HG03575 (cell line): Measurements from ENCODE around the gene MARCHF5.
"Not testable (repeated sequence)": the region's sequence is repeated elsewhere in the genome, so short reads cannot be mapped to it uniquely, and the experiment has no call there.

ENCODE experiments used
- ATAC-seq: cut with Tn5 transposase; IDR thresholded peaks from one replicate; pipeline ENCODE4 v1.9.1; 2021; ENCODE audit not compliant: unreplicated experiment, insufficient number of reproducible peaks, low FRiP score; ENCODE audit errors: extremely low read depth

Gene MARCHF5

GRCh38 chr10:92298487-92298886 lies 7.5 kb downstream of the MARCHF5 start:
- ATAC-seq, result no peak

- ATAC-seq, result no peak
Observed at GRCh38 chr10:92303096-92303495, 12.1 kb downstream of the MARCHF5 start.

DNA sequence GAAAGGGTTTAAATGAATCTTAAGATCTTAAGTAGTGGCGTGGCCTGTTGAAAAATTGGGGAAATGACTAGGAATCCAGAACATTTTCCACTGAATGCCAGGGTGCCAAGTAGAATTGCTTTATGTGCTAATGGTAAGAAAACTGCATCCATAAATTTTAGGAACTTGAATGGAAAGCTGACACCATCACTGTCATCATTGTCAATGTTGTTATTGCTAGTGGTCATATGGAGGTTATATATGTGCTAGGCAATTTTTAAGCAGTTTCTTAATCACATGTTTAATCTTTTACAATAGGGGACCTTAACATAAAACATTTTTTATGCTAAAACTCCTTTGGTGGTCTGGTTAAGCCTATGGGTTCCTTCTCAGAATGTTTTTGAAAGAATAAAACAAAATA lies 13.1 kb downstream of the MARCHF5 start:
- no peak for ATAC-seq

- no peak for ATAC-seq
Observed at GRCh38 chr10:92305133-92306072, 14.4 kb downstream of the MARCHF5 start.

DNA sequence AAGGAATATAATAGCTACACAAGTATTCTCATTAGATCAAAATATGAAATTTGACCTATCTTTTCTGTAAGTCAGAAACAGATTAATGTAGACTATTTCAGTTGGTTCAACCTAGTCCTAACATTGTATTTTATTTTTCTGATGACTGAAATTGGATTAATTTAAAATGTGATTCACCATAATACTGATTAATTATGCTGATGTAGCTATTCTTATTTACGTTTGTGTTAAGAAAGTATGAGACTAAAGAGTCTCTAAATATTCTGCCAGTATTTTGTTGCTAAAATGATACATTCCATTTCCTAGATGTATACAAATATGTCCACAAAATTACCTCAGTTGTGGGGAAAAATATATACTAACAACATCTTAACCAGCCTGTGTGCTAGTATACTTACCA lies 18.3 kb downstream of the MARCHF5 start:
- no peak for ATAC-seq

GRCh38 chr10:92313750-92314149 lies 22.8 kb downstream of the MARCHF5 start:
- no peak for ATAC-seq

DNA sequence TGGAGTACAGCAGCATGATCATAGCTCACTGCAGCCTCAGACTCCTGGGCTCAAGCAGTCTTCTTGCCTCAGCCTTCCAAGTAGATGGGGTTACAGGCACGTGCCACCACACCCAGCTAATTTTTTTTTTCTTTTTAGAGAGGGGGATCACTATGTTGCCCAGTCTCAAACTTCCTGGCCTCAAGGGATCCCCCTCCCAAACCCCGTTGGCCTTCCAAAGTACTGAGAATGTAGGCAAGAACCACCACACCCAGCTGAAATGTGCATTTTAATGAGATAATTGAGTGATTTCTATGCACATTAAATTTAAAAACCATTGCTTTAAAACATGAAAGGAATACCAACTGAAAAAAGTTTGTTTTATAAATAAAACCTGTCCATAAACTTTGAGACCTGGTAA lies 25.6 kb downstream of the MARCHF5 start:
- ATAC-seq, result no peak

GRCh38 chr10:92323079-92323478 lies 32.1 kb downstream of the MARCHF5 start:
- ATAC-seq, result no peak

GRCh38 chr10:92327445-92328433 lies 36.8 kb downstream of the MARCHF5 start:
- ATAC-seq, result no peak

- ATAC-seq, result no peak
Observed at GRCh38 chr10:92328993-92329392, 38.0 kb downstream of the MARCHF5 start.

GRCh38 chr10:92329927-92330326 lies 39.0 kb downstream of the MARCHF5 start:
- ATAC-seq, result not testable (repeated sequence)

GRCh38 chr10:92342796-92343195 lies 51.8 kb downstream of the MARCHF5 start:
- no peak for ATAC-seq

DNA sequence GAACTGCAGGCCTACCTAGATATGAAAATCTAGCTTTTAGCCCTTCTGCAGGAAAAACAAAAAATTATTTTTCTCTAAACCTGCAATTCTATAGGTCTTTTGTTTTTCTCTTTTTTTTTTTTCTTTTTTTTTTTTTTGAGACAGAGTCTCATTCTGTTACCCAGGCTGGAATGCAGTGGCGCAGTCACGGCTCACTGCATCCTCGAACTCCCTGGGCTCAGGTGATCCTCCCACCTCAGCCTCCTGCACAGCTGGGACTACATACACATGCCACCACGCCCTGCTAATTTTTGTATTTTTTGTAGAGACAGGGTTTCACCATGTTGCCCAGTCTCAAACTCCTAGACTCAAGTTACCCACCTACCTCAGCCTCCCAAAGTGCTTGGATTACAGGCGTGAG lies 54.6 kb downstream of the MARCHF5 start:
- ATAC-seq, result not testable (repeated sequence)

DNA sequence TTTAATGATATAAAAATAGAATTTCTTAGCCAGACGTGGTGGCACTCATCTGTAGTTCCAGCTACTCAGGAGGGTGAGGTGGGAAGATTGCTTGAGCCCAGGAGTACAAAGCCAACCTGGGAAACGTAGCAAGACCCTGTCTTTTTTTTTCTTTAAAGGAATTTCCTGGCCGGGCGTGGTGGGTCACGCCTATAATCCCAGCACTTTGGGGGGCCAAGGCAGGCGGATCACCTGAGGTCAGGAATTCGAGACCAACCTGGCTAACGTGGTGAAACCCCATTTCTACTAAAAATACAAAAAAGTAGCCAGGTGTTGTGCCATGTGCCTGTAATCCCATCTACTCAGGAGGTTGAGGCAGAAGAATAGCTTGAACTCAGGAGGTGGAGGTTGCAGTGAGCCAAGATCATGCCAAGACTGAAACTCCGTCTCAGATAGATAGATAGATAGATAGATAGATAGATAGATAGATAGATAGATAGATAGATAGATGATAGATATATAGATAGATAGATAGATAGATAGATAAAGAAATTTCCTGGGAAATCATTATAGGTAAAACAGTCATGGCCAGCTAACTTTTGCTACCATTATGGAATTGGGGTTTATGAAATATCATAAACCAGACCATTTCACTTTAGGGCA lies 56.2 kb downstream of the MARCHF5 start:
- ATAC-seq, result not testable (repeated sequence)

GRCh38 chr10:92350411-92350810 lies 59.4 kb downstream of the MARCHF5 start:
- ATAC-seq, result no peak

DNA sequence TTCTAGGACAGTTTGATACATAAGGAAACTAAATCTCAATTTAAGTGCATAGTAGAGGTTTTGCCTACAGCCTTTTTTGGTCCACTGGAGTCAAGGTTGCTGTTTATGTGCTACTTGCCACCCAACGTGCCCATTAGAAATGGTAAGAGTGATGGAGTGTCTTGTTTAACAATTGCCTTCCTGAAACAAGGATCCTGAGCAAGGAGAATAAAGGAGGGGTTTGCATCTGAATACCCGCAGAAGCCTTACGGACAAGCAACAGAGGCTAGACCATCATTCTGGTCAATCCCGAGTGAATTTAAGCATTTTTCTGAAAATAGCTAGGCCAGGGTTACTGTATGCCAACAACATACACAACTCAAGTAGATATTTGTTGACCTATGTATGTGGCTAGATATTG lies 63.6 kb downstream of the MARCHF5 start:
- ATAC-seq, result no peak

GRCh38 chr10:92356041-92356440 lies 65.1 kb downstream of the MARCHF5 start:
- no peak for ATAC-seq

- no peak for ATAC-seq
Observed at GRCh38 chr10:92363498-92363897, 72.5 kb downstream of the MARCHF5 start.

DNA sequence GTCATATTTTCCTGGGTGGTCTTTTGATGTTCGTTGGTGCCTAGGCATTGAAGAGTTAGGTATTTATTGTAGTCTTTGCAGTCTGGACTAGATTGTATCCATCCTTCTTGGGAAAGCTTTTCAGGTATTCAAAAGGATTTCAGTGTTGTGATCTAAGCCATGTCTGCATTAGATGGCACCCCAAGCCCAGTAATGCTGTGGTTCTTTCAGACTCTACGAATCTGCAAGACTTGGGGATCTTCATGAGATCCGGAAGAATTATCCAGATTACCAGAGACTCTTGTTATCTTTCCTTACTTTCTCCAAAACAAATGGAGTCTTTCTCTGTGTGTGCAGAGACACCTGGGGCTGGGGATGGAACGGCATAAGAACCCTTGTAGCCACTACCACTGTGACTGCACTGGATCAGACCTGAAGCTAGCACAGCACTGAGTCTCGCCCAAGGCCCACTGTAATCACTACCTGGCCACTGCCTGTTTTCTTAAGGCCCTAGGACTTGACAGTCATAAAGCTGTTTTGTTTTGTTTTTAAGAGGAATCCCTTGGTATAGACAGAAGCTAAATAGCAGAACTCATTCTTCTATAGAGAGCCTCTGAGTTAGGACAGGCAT lies 75.5 kb downstream of the MARCHF5 start:
- no peak for ATAC-seq
